BLaER1 (cell line): ENCODE results near the gene NLRP10.

Source experiments
- H3K27ac ChIP-seq: shearing (Covaris generic); formaldehyde crosslinking; 2 replicates; pipeline ENCODE4 v1.8.1; 2022
- H3K27me3 ChIP-seq: shearing (Covaris generic); formaldehyde crosslinking; 2 replicates; pipeline ENCODE4 v1.8.1; 2022
- H3K36me3 ChIP-seq: shearing (Covaris generic); formaldehyde crosslinking; 2 replicates; pipeline ENCODE4 v1.8.1; 2022
- H3K4me1 ChIP-seq: shearing (Covaris generic); formaldehyde crosslinking; 2 replicates; pipeline ENCODE4 v1.8.1; 2022
- H3K4me2 ChIP-seq: shearing (Covaris generic); formaldehyde crosslinking; 2 replicates; pipeline ENCODE4 v1.8.1; 2022
- H3K4me3 ChIP-seq: shearing (Covaris generic); formaldehyde crosslinking; 2 replicates; pipeline ENCODE4 v1.8.1; 2022
- H3K9ac ChIP-seq: shearing (Covaris generic); formaldehyde crosslinking; 2 replicates; pipeline ENCODE4 v1.8.1; 2022
- H3K9me3 ChIP-seq: shearing (Covaris generic); formaldehyde crosslinking; 2 replicates; pipeline ENCODE4 v1.8.1; 2022
- H4K20me1 ChIP-seq: shearing (Covaris generic); formaldehyde crosslinking; 2 replicates; pipeline ENCODE4 v1.8.1; 2022
- Cebpa-rat ChIP-seq: shearing (Covaris generic); IDR thresholded peaks from 2 replicates; pipeline ENCODE4 v1.8.1; 2022

Gene NLRP10

DNA sequence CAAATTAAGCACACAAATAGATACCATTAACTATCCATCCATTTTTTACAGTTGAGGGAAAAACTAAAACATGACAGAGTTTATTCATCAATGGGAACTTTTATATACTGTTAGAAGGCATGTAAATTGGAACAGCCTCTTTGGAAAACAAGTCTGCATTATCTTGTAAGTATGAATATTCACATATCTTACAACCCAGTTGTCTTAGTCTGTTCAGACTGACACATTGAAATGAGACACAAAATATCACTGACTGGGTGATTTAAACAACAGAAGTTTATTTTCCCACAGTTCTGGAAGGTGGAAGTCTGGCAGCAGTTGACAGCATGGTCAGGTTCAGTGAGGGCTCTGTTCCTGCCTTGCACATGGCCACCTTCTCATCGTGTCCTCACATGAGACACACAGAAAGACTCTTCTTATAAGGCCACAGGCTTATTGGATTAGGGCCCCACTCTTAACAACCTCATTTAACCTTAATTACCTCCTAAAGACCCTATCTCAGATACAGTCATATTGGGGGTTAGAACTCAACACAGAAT is 16.4 kb upstream of the NLRP10 start:
- no peak overlapping the region for H3K4me3 ChIP-seq
- no peak for TF ChIP-seq Cebpa-rat
- H3K4me1 ChIP-seq, result peaks cover 13% of the 10 kb centered on the region
- no peak overlapping the region for H3K9ac ChIP-seq
- no peaks in the 10 kb centered on the region for H3K27me3 ChIP-seq
- no peaks in the 10 kb centered on the region for H3K36me3 ChIP-seq
- no peaks in the 10 kb centered on the region for H4K20me1 ChIP-seq
- no peaks in the 10 kb centered on the region for H3K9me3 ChIP-seq
- H3K27ac ChIP-seq, result no peak overlapping the region
- no peak overlapping the region for H3K4me2 ChIP-seq

DNA sequence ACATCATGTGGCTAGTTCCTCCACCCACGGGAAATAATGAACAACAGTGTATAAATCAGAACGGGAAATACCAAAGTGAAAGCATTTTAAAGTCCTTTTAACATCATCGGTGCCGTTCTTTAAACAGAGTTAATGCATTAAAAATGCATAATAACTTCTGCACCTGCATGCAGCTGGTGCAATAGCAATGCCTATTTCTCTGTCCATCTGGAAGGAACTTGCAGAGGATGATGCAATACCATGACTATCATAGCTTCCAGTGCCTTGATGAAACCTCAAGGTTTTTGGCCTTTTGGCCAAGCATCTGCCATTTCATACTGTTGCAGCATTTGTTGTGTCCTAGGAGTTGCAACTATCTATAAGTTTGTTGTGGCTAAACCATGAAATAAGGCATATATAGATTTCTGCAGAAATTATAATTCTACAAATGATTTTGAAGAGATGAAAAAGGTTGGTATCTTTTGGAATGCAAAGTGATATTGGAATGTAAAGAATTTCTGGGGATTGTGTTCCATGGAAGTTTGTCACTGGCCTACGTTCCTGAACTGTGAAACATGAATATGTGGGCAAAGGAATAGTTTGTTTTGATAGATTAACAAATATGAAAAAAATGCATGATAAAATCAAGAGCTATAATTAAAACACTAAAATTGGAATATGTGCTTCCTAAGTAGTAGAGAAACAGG is 12.1 kb upstream of the NLRP10 start:
- H3K9ac ChIP-seq, result no peak overlapping the region
- no peaks in the 10 kb centered on the region for H4K20me1 ChIP-seq
- H3K27ac ChIP-seq, result no peak overlapping the region
- peak; percentile 50; the same call in 1 of the 2 replicates for TF ChIP-seq Cebpa-rat
- no peaks in the 10 kb centered on the region for H3K4me1 ChIP-seq
- H3K4me3 ChIP-seq, result no peak overlapping the region
- H3K27me3 ChIP-seq, result no peaks in the 10 kb centered on the region
- H3K9me3 ChIP-seq, result no peaks in the 10 kb centered on the region
- no peak overlapping the region for H3K4me2 ChIP-seq
- no peaks in the 10 kb centered on the region for H3K36me3 ChIP-seq

DNA sequence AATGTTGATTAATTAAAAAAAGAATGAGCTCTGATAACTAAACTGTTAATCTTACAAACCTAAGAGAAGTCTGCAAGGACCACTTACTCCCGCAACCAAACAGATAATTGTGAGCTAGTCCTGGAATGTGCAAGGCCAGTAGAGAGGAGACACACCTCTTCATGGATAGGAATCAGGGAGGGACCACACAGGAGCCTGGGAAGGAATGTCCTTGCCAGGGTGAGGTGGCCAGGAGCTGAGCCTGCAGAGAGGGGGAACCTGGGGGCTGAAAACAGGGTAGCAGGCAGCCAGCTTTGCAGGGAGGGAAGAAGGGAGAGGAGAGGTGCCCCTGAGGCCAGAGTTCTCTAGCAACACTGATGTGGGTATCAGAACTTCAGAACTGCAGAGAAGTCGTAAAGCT is 9.4 kb upstream of the NLRP10 start:
- H3K27ac ChIP-seq, result no peak overlapping the region
- TF ChIP-seq Cebpa-rat, result no peak
- H3K4me2 ChIP-seq, result no peak overlapping the region
- no peak overlapping the region for H3K9ac ChIP-seq
- no peaks in the 10 kb centered on the region for H4K20me1 ChIP-seq
- H3K9me3 ChIP-seq, result no peaks in the 10 kb centered on the region
- H3K36me3 ChIP-seq, result no peaks in the 10 kb centered on the region
- no peaks in the 10 kb centered on the region for H3K4me1 ChIP-seq
- no peaks in the 10 kb centered on the region for H3K27me3 ChIP-seq
- no peak overlapping the region for H3K4me3 ChIP-seq

DNA sequence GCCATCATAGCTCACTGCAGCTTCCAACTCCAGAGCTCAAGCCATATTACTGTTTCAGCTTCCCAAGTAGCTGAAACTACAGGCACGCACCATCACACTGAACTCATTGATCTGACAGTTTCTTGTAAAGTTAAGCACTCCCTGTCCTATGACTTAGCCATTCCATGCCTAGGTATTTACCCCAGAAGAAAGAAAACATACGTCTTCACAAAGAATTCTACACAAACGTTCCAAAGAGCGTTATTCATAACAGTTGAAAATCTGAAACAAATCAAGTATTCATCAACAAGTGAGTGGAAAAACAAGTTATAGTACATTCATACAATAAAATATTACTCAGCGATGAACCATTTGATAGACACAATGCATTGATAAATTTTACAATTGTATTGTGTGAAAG is 7.8 kb upstream of the NLRP10 start:
- Histone ChIP-seq H3K4me2 (no peak overlapping the region), H3K9ac (no peak overlapping the region), H3K4me1 (no peaks in the 10 kb centered on the region), H3K27ac (no peak overlapping the region), H3K4me3 (no peak overlapping the region), H4K20me1 (no peaks in the 10 kb centered on the region), H3K27me3 (no peaks in the 10 kb centered on the region), H3K36me3 (no peaks in the 10 kb centered on the region), H3K9me3 (no peaks in the 10 kb centered on the region)
- TF ChIP-seq Cebpa-rat, result no peak

DNA sequence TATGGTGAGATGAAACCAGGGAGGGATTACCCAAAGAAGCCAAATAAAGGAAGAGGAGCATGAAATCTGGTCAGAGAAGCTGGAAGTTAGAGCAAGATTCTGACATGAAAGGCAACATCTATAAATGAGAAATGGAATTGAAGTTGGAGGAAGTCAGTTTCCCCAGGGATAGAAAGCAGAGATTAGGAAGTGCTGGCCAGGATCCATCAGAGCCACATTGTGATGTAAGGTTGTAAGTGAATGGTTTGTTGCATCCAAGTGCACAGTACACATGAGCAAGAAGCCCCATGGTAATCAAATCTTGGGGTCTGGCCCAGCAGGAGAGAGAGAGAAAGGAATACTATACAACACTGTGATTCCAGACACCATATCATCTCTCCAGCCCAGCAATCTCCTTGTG is 6.6 kb upstream of the NLRP10 start:
- H3K27ac ChIP-seq, result no peak overlapping the region
- H3K36me3 ChIP-seq, result no peaks in the 10 kb centered on the region
- H3K9me3 ChIP-seq, result no peaks in the 10 kb centered on the region
- no peak overlapping the region for H3K4me2 ChIP-seq
- H3K4me3 ChIP-seq, result no peak overlapping the region
- no peaks in the 10 kb centered on the region for H3K4me1 ChIP-seq
- H4K20me1 ChIP-seq, result no peaks in the 10 kb centered on the region
- TF ChIP-seq Cebpa-rat, result no peak
- no peak overlapping the region for H3K9ac ChIP-seq
- H3K27me3 ChIP-seq, result no peaks in the 10 kb centered on the region

DNA sequence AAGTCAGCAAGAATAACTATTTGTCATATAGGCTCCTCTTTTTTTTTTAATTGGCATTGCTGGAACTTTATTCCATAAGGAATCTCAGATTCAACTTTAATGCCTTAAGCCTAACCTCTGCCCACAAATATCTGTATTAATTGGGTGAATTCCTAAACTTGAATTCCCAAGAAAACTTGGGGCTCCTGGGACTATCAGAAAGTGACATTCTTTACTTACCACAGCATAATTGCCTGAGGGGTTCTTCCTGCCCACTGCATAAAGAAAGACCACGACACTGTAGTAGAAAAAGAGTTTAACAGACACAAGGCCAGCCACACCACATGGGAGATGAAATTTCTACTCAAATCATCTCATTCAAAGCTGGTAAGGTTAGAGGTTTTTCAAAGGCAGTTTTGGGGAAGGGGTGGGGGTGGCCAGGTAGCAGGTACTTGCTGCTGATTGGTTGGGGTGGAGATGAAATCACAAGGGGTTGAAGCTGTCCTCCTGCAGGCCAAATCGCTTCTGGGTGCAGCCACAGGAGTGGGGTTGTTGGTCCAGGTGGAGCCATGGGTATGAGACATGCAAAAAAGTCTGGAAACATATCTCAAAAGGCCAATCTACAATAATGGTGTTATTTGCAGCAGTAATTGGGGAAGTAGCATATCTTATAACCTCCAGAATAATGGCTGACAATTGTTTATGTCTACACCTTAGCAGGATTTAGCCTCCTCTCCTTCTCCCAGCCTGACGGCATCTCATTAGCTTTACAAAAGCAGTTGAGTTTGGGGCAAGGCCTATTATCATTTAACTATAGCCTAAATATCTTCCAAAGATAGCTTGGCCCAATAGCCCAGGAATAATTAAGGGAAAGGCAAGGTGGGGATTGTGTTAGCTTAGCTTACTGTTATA is 4.8 kb upstream of the NLRP10 start:
- Histone ChIP-seq H3K4me1 (no peaks in the 10 kb centered on the region), H3K27me3 (no peaks in the 10 kb centered on the region), H3K4me2 (no peak overlapping the region), H3K4me3 (no peak overlapping the region), H3K9me3 (no peaks in the 10 kb centered on the region), H3K9ac (no peak overlapping the region), H4K20me1 (no peaks in the 10 kb centered on the region), H3K27ac (no peak overlapping the region), H3K36me3 (no peaks in the 10 kb centered on the region)
- TF ChIP-seq Cebpa-rat, result no peak

DNA sequence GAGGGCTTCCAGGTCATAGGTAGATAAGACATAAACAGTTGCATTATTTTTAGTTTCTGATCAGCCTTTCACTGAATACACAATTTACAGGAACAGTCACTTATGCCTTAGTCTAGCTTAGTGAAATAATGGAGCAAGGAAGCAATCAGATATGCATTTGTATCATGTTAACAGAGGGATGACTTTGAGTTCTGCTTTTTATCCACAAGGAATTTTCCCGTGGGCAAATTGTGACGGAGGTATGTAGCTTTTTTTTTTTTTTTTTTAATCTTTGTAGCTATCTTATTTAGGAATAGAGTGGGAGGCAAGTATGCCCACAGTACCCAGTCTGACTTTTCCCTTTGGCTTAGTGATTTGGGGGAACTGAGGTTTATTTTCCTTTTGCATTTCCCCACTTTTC is 3.4 kb upstream of the NLRP10 start:
- no peaks in the 10 kb centered on the region for H3K36me3 ChIP-seq
- no peak overlapping the region for H3K9ac ChIP-seq
- H3K27me3 ChIP-seq, result no peaks in the 10 kb centered on the region
- TF ChIP-seq Cebpa-rat, result no peak
- H3K4me3 ChIP-seq, result no peak overlapping the region
- no peak overlapping the region for H3K27ac ChIP-seq
- no peaks in the 10 kb centered on the region for H3K9me3 ChIP-seq
- H4K20me1 ChIP-seq, result no peaks in the 10 kb centered on the region
- H3K4me2 ChIP-seq, result no peak overlapping the region
- H3K4me1 ChIP-seq, result peaks cover 11% of the 10 kb centered on the region

DNA sequence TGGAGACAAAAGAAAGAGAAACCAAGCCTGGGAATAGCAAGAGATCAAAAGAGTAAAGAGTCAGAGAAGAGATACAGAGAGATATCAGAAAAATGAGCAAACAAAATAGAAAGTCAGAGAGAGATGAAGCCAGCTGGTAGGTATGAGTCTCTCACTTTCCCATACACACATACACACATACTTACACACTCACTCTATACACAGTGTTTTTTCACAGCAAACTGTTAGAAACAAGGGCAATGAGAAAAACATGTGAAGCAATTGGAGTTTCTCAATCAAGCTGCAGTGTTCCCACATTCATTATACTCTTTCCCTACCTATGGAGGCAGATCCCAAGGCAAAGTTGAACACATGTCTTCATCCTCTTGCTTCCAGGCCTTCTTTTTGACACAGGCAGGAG is 2.6 kb upstream of the NLRP10 start:
- H3K9ac ChIP-seq, result no peak overlapping the region
- H3K36me3 ChIP-seq, result no peaks in the 10 kb centered on the region
- TF ChIP-seq Cebpa-rat, result no peak
- H4K20me1 ChIP-seq, result no peaks in the 10 kb centered on the region
- no peaks in the 10 kb centered on the region for H3K27me3 ChIP-seq
- H3K4me3 ChIP-seq, result no peak overlapping the region
- H3K4me1 ChIP-seq, result peaks cover 14% of the 10 kb centered on the region
- peaks cover 6% of the 10 kb centered on the region; the same call in 1 of the 2 replicates for H3K9me3 ChIP-seq
- H3K4me2 ChIP-seq, result no peak overlapping the region
- H3K27ac ChIP-seq, result no peak overlapping the region

DNA sequence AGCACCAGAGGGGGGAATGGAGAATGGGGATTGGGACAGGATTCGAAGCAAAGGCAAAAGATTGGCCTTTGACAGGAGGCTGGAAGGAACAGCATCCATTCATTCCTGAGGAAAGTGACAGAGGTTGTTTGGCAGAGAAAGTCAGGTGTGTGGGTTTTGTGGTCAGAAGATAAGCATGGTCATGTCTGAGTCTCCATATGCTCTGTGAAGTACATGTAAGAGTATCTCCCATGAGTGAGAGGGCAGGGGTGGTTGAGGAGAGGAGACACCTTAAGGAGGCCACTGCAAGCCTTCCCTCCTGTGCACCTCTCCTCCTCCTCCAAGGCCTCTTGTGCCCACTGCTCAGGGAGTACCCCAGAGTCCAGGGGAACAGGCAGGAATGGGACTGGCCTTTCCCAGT is 1.9 kb upstream of the NLRP10 start:
- Histone ChIP-seq H3K4me1 (peaks cover 19% of the 10 kb centered on the region), H3K36me3 (no peaks in the 10 kb centered on the region), H3K9me3 (peaks cover 13% of the 10 kb centered on the region; the same call in 1 of the 2 replicates), H3K4me3 (no peak overlapping the region), H3K4me2 (no peak overlapping the region), H3K27ac (no peak overlapping the region), H3K27me3 (no peaks in the 10 kb centered on the region), H3K9ac (no peak overlapping the region), H4K20me1 (no peaks in the 10 kb centered on the region)
- TF ChIP-seq Cebpa-rat, result no peak

DNA sequence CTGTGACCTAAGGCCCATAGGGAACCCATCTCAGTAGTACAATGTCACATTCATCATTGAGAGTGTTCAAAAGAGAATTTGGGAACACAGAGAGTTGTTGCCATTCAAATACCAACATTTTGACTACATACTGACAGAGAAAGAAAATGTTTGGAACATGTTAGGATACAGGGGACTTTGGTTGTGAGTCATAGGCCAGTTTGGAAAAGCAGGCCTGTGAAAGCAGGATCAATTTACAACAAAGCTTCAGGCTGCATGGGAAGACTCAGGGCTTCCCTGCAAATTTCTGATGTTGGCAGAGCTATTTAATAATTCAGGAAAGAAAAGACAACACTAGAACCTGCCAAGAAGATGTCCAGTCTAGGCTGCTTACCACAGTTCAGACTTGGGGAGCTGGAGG is 374 bp downstream of the NLRP10 start:
- H3K4me1 ChIP-seq, result peaks cover 19% of the 10 kb centered on the region
- no peaks in the 10 kb centered on the region for H3K27me3 ChIP-seq
- peak overlapping the region; percentile 41; the same call in 1 of the 2 replicates for H3K4me2 ChIP-seq
- peaks cover 22% of the 10 kb centered on the region; the same call in 1 of the 2 replicates for H3K9me3 ChIP-seq
- no peak overlapping the region for H3K4me3 ChIP-seq
- TF ChIP-seq Cebpa-rat, result no peak
- H3K36me3 ChIP-seq, result no peaks in the 10 kb centered on the region
- H4K20me1 ChIP-seq, result no peaks in the 10 kb centered on the region
- H3K9ac ChIP-seq, result no peak overlapping the region
- no peak overlapping the region for H3K27ac ChIP-seq
